Measurements from ENCODE around the gene ADGRD2. TPM values are rescaled to one million over a fixed set of nuclear protein-coding genes. Genes with fewer than 3 reads are reported as not detected.

Gene ADGRD2
- polyA plus RNA-seq, 4 donors: not detected

- FAIRE-seq (no peak), DNase-seq (no peak)
- H3K9me3 ChIP-seq (ENCODE audit: control insufficient read depth in 2 of 2, insufficient read depth in 1 of 2, low read depth in 1 of 2, low read length in 1 of 2): no peaks in the 10 kb centered on the region
- no peak overlapping the region for H3K27ac ChIP-seq (ENCODE audit: low read depth in 1 of 3, low read length in 2 of 3)
- H3K4me3 ChIP-seq (ENCODE audit: low read depth in 1 of 3, low read length in 3 of 3): no peak overlapping the region
- H3K4me1 ChIP-seq (ENCODE audit: control insufficient read depth in 3 of 3, insufficient read depth in 2 of 3, low read depth in 1 of 3, low read length in 2 of 3): no peaks in the 10 kb centered on the region
- WGBS, 3 donors: 55 to 73% (median 63%) methylated on average over 20 to 21 of the region's 21 CpGs
- peaks cover 4 to 50% (median 8%) of the 10 kb centered on the region in 3 donors for H3K27me3 ChIP-seq (ENCODE audit: control insufficient read depth in 3 of 3, insufficient read depth in 3 of 3, low read length in 3 of 3)
- no peaks in the 10 kb centered on the region for H3K36me3 ChIP-seq (ENCODE audit: control insufficient read depth in 3 of 3, insufficient read depth in 2 of 3, low read depth in 1 of 3, low read length in 3 of 3)
Observed at GRCh38 chr9:124475158-124475867, 25.1 kb downstream of the ADGRD2 start.

- Histone ChIP-seq H3K4me3 (ENCODE audit: low read depth in 1 of 3, low read length in 3 of 3) (no peak overlapping the region), H3K9me3 (ENCODE audit: control insufficient read depth in 2 of 2, insufficient read depth in 1 of 2, low read depth in 1 of 2, low read length in 1 of 2) (no peaks in the 10 kb centered on the region), H3K27me3 (ENCODE audit: control insufficient read depth in 3 of 3, insufficient read depth in 3 of 3, low read length in 3 of 3) (peaks cover 4 to 55% (median 8%) of the 10 kb centered on the region in 3 donors), H3K4me1 (ENCODE audit: control insufficient read depth in 3 of 3, insufficient read depth in 2 of 3, low read depth in 1 of 3, low read length in 2 of 3) (no peaks in the 10 kb centered on the region), H3K36me3 (ENCODE audit: control insufficient read depth in 3 of 3, insufficient read depth in 2 of 3, low read depth in 1 of 3, low read length in 3 of 3) (no peaks in the 10 kb centered on the region), H3K27ac (ENCODE audit: low read depth in 1 of 3, low read length in 2 of 3) (no peak overlapping the region)
- no peak for FAIRE-seq
- no peak for DNase-seq
- WGBS, 3 donors: 72 to 78% (median 74%) methylated on average over 12 to 14 of the region's 14 CpGs
Observed at GRCh38 chr9:124475868-124476690, 25.8 kb downstream of the ADGRD2 start.

DNA sequence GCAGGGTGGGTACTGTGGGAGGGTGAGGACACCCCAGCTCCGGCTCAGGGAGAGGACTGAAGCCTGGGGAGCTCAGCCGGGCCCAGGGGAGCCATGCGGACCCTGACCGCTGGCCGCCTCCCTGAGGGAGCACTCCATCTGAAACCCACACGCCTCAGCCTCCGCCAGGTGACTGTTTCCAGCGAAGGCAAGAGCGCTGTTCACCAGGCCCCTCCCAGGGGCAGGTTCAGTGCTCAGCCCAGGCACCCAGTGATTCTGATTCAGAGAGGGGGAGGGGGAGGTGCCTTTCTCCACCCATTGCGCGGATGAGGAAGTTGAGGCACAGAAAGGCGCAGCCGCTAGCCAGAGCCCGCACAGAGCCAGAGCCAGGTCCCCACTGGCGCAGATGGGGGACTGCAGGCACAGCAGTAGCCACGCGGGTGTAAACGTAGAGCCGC, 27.0 kb downstream of the ADGRD2 start:
- WGBS, 3 donors: 22 to 36% (median 34%) methylated on average over 15 to 19 of the region's 19 CpGs
- H3K4me3 ChIP-seq (ENCODE audit: low read depth in 1 of 3, low read length in 3 of 3): no peak overlapping the region
- no peaks in the 10 kb centered on the region for H3K36me3 ChIP-seq (ENCODE audit: control insufficient read depth in 3 of 3, insufficient read depth in 2 of 3, low read depth in 1 of 3, low read length in 3 of 3)
- peaks cover 4 to 65% (median 11%) of the 10 kb centered on the region in 3 donors for H3K27me3 ChIP-seq (ENCODE audit: control insufficient read depth in 3 of 3, insufficient read depth in 3 of 3, low read length in 3 of 3)
- FAIRE-seq: no peak
- DNase-seq: no peak
- H3K27ac ChIP-seq (ENCODE audit: low read depth in 1 of 3, low read length in 2 of 3): no peak overlapping the region
- no peaks in the 10 kb centered on the region for H3K4me1 ChIP-seq (ENCODE audit: control insufficient read depth in 3 of 3, insufficient read depth in 2 of 3, low read depth in 1 of 3, low read length in 2 of 3)
- H3K9me3 ChIP-seq (ENCODE audit: control insufficient read depth in 2 of 2, insufficient read depth in 1 of 2, low read depth in 1 of 2, low read length in 1 of 2): no peaks in the 10 kb centered on the region

DNA sequence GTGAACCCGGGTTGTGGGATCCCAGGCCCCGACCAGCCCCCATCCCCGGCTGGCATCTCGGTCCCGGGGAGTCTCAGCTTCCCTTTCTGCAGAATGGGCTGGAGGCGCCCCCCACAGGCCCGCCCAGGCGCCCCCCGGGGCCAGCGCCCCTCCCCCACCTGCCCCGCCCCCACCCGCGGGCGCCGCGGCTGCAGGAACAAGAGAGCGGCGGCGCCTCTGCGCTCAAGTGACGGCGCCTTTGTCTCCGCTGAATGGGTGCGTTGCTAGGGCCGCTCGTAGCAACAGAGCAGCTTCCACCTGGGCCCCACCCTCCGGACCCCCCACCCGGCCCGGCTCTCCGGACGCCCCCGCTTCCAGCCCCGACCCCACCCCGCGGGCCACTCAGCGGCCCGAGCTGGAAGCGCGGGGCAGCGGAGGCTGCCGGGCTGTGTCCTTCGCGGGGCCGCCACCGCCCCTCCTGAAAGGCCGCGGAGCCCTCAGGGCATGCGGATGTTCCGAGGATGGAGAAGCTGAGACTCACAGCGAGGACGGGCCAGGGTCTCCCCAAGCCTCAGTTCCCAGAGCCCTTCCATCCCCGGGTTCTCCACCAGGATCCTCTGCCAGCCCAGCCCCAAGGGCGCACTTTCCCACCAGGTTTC, 27.5 kb downstream of the ADGRD2 start:
- peak in 1 of 2 donors; percentile 11 for DNase-seq
- Histone ChIP-seq H3K9me3 (ENCODE audit: control insufficient read depth in 2 of 2, insufficient read depth in 1 of 2, low read depth in 1 of 2, low read length in 1 of 2) (no peaks in the 10 kb centered on the region), H3K4me1 (ENCODE audit: control insufficient read depth in 3 of 3, insufficient read depth in 2 of 3, low read depth in 1 of 3, low read length in 2 of 3) (no peaks in the 10 kb centered on the region), H3K27ac (ENCODE audit: low read depth in 1 of 3, low read length in 2 of 3) (no peak overlapping the region), H3K4me3 (ENCODE audit: low read depth in 1 of 3, low read length in 3 of 3) (no peak overlapping the region), H3K36me3 (ENCODE audit: control insufficient read depth in 3 of 3, insufficient read depth in 2 of 3, low read depth in 1 of 3, low read length in 3 of 3) (no peaks in the 10 kb centered on the region), H3K27me3 (ENCODE audit: control insufficient read depth in 3 of 3, insufficient read depth in 3 of 3, low read length in 3 of 3) (peaks cover 4 to 68% (median 11%) of the 10 kb centered on the region in 3 donors)
- WGBS, 3 donors: 5 to 13% (median 8%) methylated on average over 32 to 53 of the region's 53 CpGs
- FAIRE-seq: no peak

DNA sequence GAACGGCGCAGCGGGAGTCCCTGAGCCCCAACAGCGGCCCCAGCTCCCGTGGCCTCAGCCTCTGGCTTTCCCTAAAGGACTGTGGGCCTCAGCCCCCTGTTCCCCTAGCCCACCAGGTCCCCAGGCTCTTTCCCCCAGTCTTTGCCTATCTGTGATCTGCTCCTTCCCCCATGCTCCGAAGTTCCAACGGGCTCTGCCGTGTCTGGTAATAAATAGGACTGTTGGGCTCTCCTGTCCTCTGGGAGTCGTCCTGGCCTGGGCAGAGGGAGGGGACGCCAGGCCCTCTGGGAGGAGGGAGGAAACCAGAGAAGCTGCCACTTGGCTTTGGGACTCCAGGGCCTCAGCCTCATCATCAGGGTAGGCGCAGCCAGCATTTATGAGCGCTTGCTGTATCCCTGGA, 28.1 kb downstream of the ADGRD2 start:
- no peak for FAIRE-seq

DNA sequence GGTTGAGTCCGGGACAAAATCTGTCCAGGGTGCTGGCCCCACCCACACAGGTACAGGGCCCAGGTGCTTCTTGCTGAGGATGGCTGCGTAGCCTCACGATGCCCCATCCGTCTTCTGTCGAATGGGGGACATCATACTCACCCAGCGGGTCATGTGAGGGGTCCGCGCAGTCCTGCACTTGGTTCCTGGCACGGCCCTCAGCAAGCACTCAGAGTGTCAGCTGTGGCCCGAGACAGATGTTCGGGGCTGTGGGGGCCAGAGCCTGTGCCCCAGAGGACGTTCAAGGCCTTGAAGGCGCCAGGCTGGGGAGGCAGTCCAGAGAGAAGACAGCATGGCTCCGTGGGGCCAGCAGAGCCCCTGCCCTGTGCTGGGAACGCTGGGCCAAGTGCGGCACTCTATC, 29.1 kb downstream of the ADGRD2 start:
- Histone ChIP-seq H3K27me3 (ENCODE audit: control insufficient read depth in 3 of 3, insufficient read depth in 3 of 3, low read length in 3 of 3) (peaks cover 4 to 82% (median 9%) of the 10 kb centered on the region in 3 donors), H3K9me3 (ENCODE audit: control insufficient read depth in 2 of 2, insufficient read depth in 1 of 2, low read depth in 1 of 2, low read length in 1 of 2) (no peaks in the 10 kb centered on the region), H3K4me3 (ENCODE audit: low read depth in 1 of 3, low read length in 3 of 3) (no peak overlapping the region), H3K4me1 (ENCODE audit: control insufficient read depth in 3 of 3, insufficient read depth in 2 of 3, low read depth in 1 of 3, low read length in 2 of 3) (no peaks in the 10 kb centered on the region), H3K36me3 (ENCODE audit: control insufficient read depth in 3 of 3, insufficient read depth in 2 of 3, low read depth in 1 of 3, low read length in 3 of 3) (no peaks in the 10 kb centered on the region), H3K27ac (ENCODE audit: low read depth in 1 of 3, low read length in 2 of 3) (no peak overlapping the region)
- WGBS, 3 donors: 78 to 84% (median 79%) methylated on average over 15 to 16 of the region's 16 CpGs
- DNase-seq (no peak), FAIRE-seq (no peak)

More for the DNA sequence above, 28.1 kb downstream of the ADGRD2 start:
- Histone ChIP-seq H3K4me3 (ENCODE audit: low read depth in 1 of 3, low read length in 3 of 3) (no peak overlapping the region), H3K27me3 (ENCODE audit: control insufficient read depth in 3 of 3, insufficient read depth in 3 of 3, low read length in 3 of 3) (peaks cover 4 to 73% (median 11%) of the 10 kb centered on the region in 3 donors), H3K36me3 (ENCODE audit: control insufficient read depth in 3 of 3, insufficient read depth in 2 of 3, low read depth in 1 of 3, low read length in 3 of 3) (no peaks in the 10 kb centered on the region), H3K27ac (ENCODE audit: low read depth in 1 of 3, low read length in 2 of 3) (no peak overlapping the region), H3K9me3 (ENCODE audit: control insufficient read depth in 2 of 2, insufficient read depth in 1 of 2, low read depth in 1 of 2, low read length in 1 of 2) (no peaks in the 10 kb centered on the region), H3K4me1 (ENCODE audit: control insufficient read depth in 3 of 3, insufficient read depth in 2 of 3, low read depth in 1 of 3, low read length in 2 of 3) (no peaks in the 10 kb centered on the region)
- no peak for DNase-seq
- 46 to 58% (median 58%) methylated on average over 10 to 12 of the region's 12 CpGs for WGBS, 3 donors

DNA sequence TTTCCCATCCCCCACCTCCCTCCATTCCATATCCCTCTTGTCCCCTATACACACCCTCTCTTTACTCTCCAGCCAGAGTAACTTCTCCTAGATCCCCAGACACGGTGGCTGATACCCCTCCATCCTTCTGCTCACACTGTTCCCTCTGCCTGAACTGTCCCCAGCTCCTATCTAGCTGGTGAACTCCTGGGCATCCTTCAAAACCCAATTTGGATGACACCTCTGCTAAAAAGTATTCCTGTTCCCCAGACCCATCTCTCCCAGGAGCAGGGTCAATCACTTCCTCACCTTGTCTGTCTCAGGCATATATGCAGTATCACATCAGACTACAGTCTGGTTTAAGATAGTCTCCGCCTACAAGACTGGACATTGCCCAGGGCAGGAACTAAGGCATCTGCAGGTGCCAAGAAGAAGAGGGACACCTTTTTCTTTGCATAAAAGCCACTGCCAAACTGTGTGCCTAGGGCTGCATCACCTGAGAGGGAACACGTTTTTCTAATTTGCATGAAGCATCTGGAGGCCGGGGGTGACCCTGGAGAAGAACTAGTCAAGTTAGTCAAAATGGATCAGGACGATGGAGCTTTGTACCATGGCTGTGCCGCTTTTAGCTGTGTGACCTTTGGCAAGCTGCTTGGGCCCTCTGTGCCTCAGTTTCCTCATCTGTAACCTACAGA, 29.8 kb downstream of the ADGRD2 start:
- H3K4me1 ChIP-seq (ENCODE audit: control insufficient read depth in 3 of 3, insufficient read depth in 2 of 3, low read depth in 1 of 3, low read length in 2 of 3): no peaks in the 10 kb centered on the region
- 21 to 64% (median 42%) methylated on average over 6 of the region's 6 CpGs for WGBS, 3 donors

GRCh38 chr9:124480621-124480981, 30.4 kb downstream of the ADGRD2 start:
- H3K36me3 ChIP-seq (ENCODE audit: control insufficient read depth in 3 of 3, insufficient read depth in 2 of 3, low read depth in 1 of 3, low read length in 3 of 3): no peaks in the 10 kb centered on the region
- no peak overlapping the region for H3K4me3 ChIP-seq (ENCODE audit: low read depth in 1 of 3, low read length in 3 of 3)
- peaks cover 4 to 83% (median 10%) of the 10 kb centered on the region in 3 donors for H3K27me3 ChIP-seq (ENCODE audit: control insufficient read depth in 3 of 3, insufficient read depth in 3 of 3, low read length in 3 of 3)
- H3K27ac ChIP-seq (ENCODE audit: low read depth in 1 of 3, low read length in 2 of 3): no peak overlapping the region
- DNase-seq: peak; percentile 21 to 40
- WGBS, 3 donors: 8 to 19% (median 18%) methylated on average over 6 to 7 of the region's 7 CpGs
- no peaks in the 10 kb centered on the region for H3K9me3 ChIP-seq (ENCODE audit: control insufficient read depth in 2 of 2, insufficient read depth in 1 of 2, low read depth in 1 of 2, low read length in 1 of 2)
- no peaks in the 10 kb centered on the region for H3K4me1 ChIP-seq (ENCODE audit: control insufficient read depth in 3 of 3, insufficient read depth in 2 of 3, low read depth in 1 of 3, low read length in 2 of 3)
- FAIRE-seq: no peak

More for the DNA sequence above, 29.8 kb downstream of the ADGRD2 start:
- DNase-seq: peak; percentile 20 to 65
- Histone ChIP-seq H3K27me3 (ENCODE audit: control insufficient read depth in 3 of 3, insufficient read depth in 3 of 3, low read length in 3 of 3) (peaks cover 4 to 80% (median 9%) of the 10 kb centered on the region in 3 donors), H3K4me3 (ENCODE audit: low read depth in 1 of 3, low read length in 3 of 3) (no peak overlapping the region), H3K9me3 (ENCODE audit: control insufficient read depth in 2 of 2, insufficient read depth in 1 of 2, low read depth in 1 of 2, low read length in 1 of 2) (no peaks in the 10 kb centered on the region), H3K27ac (ENCODE audit: low read depth in 1 of 3, low read length in 2 of 3) (no peak overlapping the region), H3K36me3 (ENCODE audit: control insufficient read depth in 3 of 3, insufficient read depth in 2 of 3, low read depth in 1 of 3, low read length in 3 of 3) (no peaks in the 10 kb centered on the region)
- FAIRE-seq: no peak
